22Rv1 (cell line): Measurements from ENCODE around the gene ADCY2.

Experiments
- ZFX ChIP-seq: fragments of 450-650 bp; IDR thresholded peaks from 2 replicates; pipeline ENCODE4 v1.6.1; 2017; ENCODE audit warnings: antibody characterized with exemption, borderline replicate concordance
- TF ChIP-seq, protein P1 (sequence below): fragments of 450-650 bp; IDR thresholded peaks from 2 replicates; pipeline ENCODE4 v1.5.1; 2017; ENCODE audit warnings: mild to moderate bottlenecking

DNA sequence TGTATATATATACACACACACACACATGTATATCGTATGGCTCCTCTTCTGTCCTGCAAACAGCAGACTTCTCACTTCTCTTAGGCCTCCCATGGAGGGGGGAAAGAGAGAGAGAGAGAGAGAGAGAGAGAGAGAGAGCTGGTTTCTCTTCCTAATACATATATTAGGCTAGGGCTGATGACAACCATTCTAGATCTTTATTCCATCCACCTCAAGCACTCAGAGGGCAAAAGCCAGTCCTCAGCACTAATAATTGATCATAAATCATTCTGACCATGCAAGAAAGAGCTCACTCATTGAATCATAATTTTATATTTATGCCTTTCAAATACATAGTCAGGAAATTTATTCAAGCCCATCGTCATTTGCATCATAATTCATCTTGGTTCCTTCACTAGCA lies 408.0 kb downstream of the ADCY2 start:
- TF ChIP-seq, protein P1, sequence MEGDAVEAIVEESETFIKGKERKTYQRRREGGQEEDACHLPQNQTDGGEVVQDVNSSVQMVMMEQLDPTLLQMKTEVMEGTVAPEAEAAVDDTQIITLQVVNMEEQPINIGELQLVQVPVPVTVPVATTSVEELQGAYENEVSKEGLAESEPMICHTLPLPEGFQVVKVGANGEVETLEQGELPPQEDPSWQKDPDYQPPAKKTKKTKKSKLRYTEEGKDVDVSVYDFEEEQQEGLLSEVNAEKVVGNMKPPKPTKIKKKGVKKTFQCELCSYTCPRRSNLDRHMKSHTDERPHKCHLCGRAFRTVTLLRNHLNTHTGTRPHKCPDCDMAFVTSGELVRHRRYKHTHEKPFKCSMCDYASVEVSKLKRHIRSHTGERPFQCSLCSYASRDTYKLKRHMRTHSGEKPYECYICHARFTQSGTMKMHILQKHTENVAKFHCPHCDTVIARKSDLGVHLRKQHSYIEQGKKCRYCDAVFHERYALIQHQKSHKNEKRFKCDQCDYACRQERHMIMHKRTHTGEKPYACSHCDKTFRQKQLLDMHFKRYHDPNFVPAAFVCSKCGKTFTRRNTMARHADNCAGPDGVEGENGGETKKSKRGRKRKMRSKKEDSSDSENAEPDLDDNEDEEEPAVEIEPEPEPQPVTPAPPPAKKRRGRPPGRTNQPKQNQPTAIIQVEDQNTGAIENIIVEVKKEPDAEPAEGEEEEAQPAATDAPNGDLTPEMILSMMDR = no peak
- no peak for TF ChIP-seq ZFX
